Sigmoid colon (tissue), 4 donors: ENCODE measurements around the gene IP6K3.

ENCODE experiments used
- POLR2A ChIP-seq, 2 donors: fragments of 450-650 bp; IDR thresholded peaks; one replicate each; pipeline ENCODE4 v1.6.1; 2016; ENCODE audit warnings: antibody characterized with exemption in 2 of 2, mild to moderate bottlenecking in 2 of 2, moderate library complexity in 2 of 2
- POLR2AphosphoS5 ChIP-seq, 4 donors: sonication (generic); formaldehyde crosslinking; IDR thresholded peaks; one replicate each; pipeline ENCODE4 v1.6.1; 2017; ENCODE audit warnings: antibody characterized with exemption in 4 of 4
- TF ChIP-seq, protein P1 (sequence below), 4 experiments: fragments of 450-650 bp in 3 of 4; fragments of 200-600 bp in 1 of 4; IDR thresholded peaks; one replicate each; pipeline ENCODE4 v1.5.1; 2016 to 2019; ENCODE audit warnings: antibody characterized with exemption in 4 of 4, mild to moderate bottlenecking in 3 of 4, moderate library complexity in 2 of 4

DNA sequence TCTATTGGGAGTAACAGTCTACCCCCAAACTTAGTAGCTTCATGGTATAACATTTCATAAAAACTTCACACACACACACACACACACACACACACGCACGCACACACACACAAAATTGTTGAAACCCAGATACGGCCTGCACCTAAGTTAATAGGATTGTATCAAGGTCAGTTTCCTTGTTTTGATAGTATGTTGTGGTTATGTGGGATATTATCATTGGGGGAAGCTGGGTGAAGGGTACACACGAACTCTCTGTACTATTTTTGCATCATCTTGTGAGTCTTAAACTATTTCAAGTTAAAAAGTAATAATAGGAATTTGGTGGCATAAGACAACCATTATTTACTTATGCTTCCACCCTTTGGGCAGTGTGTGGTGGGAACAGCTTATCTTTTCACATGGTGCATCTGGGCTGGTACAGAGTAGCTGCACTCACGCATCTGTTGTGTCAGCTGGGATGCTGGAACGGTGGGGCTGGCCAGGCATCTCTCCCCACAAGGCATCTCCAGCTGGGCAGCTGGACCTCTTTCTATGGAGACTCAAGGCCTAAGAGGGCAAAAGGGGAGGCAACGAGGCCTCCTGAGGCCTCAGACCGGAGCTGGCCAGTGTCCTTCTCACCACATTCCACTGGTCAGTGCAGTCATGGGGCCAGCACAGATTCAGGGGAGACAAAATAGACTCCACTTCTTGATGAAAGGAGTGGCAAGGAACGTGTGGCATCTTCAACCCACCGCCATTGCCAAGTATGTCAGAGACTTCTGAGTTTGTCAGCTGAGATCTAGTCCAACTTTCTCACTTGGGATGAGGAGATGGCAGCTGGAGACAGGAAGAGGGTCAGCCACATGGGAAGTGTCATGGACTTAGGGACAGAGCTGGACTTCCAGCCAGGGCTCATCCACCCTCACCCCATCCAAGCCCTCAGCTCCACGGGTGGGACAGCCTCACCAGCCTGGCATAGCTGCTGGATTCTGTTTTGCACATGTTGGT lies 20.5 kb upstream of the IP6K3 start:
- TF ChIP-seq, protein P1, sequence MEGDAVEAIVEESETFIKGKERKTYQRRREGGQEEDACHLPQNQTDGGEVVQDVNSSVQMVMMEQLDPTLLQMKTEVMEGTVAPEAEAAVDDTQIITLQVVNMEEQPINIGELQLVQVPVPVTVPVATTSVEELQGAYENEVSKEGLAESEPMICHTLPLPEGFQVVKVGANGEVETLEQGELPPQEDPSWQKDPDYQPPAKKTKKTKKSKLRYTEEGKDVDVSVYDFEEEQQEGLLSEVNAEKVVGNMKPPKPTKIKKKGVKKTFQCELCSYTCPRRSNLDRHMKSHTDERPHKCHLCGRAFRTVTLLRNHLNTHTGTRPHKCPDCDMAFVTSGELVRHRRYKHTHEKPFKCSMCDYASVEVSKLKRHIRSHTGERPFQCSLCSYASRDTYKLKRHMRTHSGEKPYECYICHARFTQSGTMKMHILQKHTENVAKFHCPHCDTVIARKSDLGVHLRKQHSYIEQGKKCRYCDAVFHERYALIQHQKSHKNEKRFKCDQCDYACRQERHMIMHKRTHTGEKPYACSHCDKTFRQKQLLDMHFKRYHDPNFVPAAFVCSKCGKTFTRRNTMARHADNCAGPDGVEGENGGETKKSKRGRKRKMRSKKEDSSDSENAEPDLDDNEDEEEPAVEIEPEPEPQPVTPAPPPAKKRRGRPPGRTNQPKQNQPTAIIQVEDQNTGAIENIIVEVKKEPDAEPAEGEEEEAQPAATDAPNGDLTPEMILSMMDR (IDR thresholded peaks at IDR 0.05): no peak
- TF ChIP-seq POLR2AphosphoS5 (IDR thresholded peaks at IDR 0.05) (no peak), POLR2A (IDR thresholded peaks at IDR 0.05) (no peak)
